ENCODE results near the gene FARP1.
A peak's percentile ranks its signal among the peaks of the same experiment; 100 is the strongest.

The FARP1 gene

GRCh38 chr13:98474292-98474691 is 331.4 kb downstream of the FARP1 start:
- POLR2A ChIA-PET, result no interaction called here
- CTCF ChIA-PET, result no interaction called here
- DNase-seq (ENCODE audit: extremely low spot score), result no peak
- no peak for TF ChIP-seq CTCF (IDR thresholded peaks at IDR 0.05; ENCODE audit: control extremely low read depth, extremely low read depth, low read depth, missing control alignments)

GRCh38 chr13:98474761-98475160 is 331.9 kb downstream of the FARP1 start:
- DNase-seq (ENCODE audit: extremely low spot score), result no peak
- ChIA-PET CTCF (no interaction called here), POLR2A (no interaction called here)
- TF ChIP-seq CTCF (IDR thresholded peaks at IDR 0.05; ENCODE audit: control extremely low read depth, extremely low read depth, low read depth, missing control alignments), result no peak

GRCh38 chr13:98475522-98475921 is 332.6 kb downstream of the FARP1 start:
- ChIA-PET CTCF (interaction anchor here (1.0 to 1.2 kb wide), 2 partner anchors 9 to 177 kb away, joined by 3 to 5 read pairs; no protein-coding TSS in a partner anchor), POLR2A (no interaction called here)
- DNase-seq (ENCODE audit: extremely low spot score), result no peak
- no peak for TF ChIP-seq CTCF (IDR thresholded peaks at IDR 0.05; ENCODE audit: control extremely low read depth, extremely low read depth, low read depth, missing control alignments)

GRCh38 chr13:98476106-98476505 is 333.2 kb downstream of the FARP1 start:
- CTCF ChIA-PET, result interaction anchor here (1.0 to 1.4 kb wide), 4 partner anchors 10 to 177 kb away, joined by 3 to 6 read pairs (median 5); no protein-coding TSS in a partner anchor
- peak; percentile 68 for DNase-seq (ENCODE audit: extremely low spot score)

GRCh38 chr13:98476538-98476966 is 333.7 kb downstream of the FARP1 start:
- ChIA-PET CTCF (interaction anchor here (0.7 to 1.4 kb wide), 4 partner anchors 12 to 176 kb away, joined by 3 to 6 read pairs (median 4); no protein-coding TSS in a partner anchor), POLR2A (no interaction called here)

More at GRCh38 chr13:98476106-98476505, 333.2 kb downstream of the FARP1 start:
- TF ChIP-seq CTCF (IDR thresholded peaks at IDR 0.05; ENCODE audit: control extremely low read depth, extremely low read depth, low read depth, missing control alignments), result no peak
- POLR2A ChIA-PET, result no interaction called here

More at GRCh38 chr13:98476538-98476966, 333.7 kb downstream of the FARP1 start:
- no peak for TF ChIP-seq CTCF (IDR thresholded peaks at IDR 0.05; ENCODE audit: control extremely low read depth, extremely low read depth, low read depth, missing control alignments)
- DNase-seq (ENCODE audit: extremely low spot score), result peak; percentile 92
